ENCODE results near the gene DPM1. TPM values are rescaled to one million over a fixed set of nuclear protein-coding genes. Genes with fewer than 3 reads are reported as not detected.
"Not testable (repeated sequence)": the region's sequence is repeated elsewhere in the genome, so short reads cannot be mapped to it uniquely, and the experiment has no call there.

DPM1 gene
- total RNA-seq, 1 experiment from 2014 or later = 164 TPM

GRCh38 chr20:50991076-50991475 is 32.7 kb upstream of the DPM1 start:
- Histone ChIP-seq H3K27me3 (peaks cover 10% of the 10 kb centered on the region; the same call in 1 of the 2 replicates), H3K4me1 (no peaks in the 10 kb centered on the region), H3K27ac (no peak overlapping the region), H3K36me3 (no peaks in the 10 kb centered on the region), H3K4me3 (no peak overlapping the region), H3K9me3 (replicated peaks) (no peaks in the 10 kb centered on the region)
- DNase-seq = no peak

DNA sequence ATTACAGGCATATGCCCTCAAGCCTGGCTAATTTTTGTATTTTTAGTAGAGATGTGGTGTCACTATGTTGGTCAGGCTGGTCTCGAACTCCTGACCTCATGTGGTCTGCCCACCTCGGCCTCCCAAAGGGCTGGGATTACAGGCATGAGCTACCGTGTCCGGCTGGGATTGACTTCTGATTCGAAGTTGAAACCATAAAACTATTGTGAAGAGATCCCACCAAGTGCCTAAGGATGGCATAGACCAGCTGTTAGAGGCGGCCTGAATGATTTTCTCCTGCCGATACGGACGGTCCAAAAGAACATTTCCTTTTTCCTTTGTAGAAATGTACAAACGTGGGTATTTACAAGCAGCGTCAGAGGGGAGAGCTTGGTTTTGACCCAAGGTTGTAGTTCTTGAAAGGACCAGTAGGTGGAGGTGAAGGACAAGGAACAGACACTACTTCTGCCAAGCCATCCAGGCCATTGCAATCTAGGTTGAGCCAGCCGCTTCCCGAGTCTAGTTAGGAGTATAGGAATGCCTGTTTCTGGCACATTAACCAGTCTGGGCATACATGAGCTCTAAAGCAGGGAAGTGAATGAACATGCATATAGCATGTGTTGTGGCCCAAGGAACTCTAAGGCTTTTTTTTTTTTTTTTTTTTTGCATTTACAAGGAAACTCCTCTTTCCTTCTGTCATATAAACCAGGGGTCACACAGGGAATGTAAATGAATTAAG is 29.3 kb upstream of the DPM1 start:
- H3K27ac ChIP-seq = no peak overlapping the region
- H3K36me3 ChIP-seq = no peaks in the 10 kb centered on the region
- H3K27me3 ChIP-seq = peaks cover 10% of the 10 kb centered on the region; the same call in 1 of the 2 replicates
- peak; percentile 89 to 98 for DNase-seq
- H3K4me1 ChIP-seq = peaks cover 7% of the 10 kb centered on the region
- H3K9me3 ChIP-seq (replicated peaks) = no peaks in the 10 kb centered on the region
- H3K4me3 ChIP-seq = no peak overlapping the region

DNA sequence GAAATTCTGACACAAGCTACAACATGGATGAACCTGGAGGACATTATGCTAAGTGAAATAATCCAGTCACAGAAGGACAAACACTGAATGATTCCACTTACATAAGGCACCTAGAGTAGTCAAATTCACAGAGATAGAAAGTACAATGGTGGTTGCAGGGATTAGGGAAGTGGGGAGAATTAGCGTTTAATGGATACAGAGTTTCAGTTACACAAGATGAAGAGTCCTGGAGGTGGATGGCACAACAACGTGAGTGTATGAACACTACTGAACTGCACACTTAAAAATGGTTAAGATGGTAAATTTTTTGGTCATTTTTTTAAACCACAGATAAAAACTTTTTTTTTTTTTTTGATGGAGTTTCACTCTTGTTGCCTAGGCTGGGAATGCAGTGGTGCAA is 25.0 kb upstream of the DPM1 start:
- DNase-seq = peak in 1 of 2 experiments; percentile 27
- H3K9me3 ChIP-seq (replicated peaks) = no peaks in the 10 kb centered on the region
- peaks cover 39% of the 10 kb centered on the region for H3K4me1 ChIP-seq
- no peaks in the 10 kb centered on the region for H3K27me3 ChIP-seq
- H3K4me3 ChIP-seq = no peak overlapping the region
- H3K36me3 ChIP-seq = no peaks in the 10 kb centered on the region
- no peak overlapping the region for H3K27ac ChIP-seq

DNA sequence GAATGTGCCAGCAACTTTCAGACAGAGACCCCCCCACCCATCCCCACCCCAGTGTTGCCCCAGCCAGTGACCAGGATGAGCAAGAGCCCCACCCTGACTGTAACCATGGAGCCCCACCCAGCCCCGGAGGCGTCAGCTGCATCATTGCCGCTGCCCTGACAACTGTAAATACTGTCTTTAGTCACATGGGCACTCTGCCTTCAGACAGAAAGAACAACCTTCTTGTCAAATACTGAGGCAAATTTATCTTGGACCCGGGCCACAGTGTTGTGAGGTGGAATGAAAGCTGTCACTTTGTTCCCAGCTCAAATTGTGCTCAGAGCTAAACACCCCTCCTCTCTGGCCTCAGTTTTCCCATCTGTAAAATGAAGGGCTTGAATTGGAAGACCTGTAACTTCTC is 24.0 kb upstream of the DPM1 start:
- no peaks in the 10 kb centered on the region for H3K9me3 ChIP-seq (replicated peaks)
- H3K4me1 ChIP-seq = peaks cover 39% of the 10 kb centered on the region
- DNase-seq = peak; percentile 54 to 59
- H3K36me3 ChIP-seq = no peaks in the 10 kb centered on the region
- H3K4me3 ChIP-seq = no peak overlapping the region
- H3K27ac ChIP-seq = no peak overlapping the region
- no peaks in the 10 kb centered on the region for H3K27me3 ChIP-seq

DNA sequence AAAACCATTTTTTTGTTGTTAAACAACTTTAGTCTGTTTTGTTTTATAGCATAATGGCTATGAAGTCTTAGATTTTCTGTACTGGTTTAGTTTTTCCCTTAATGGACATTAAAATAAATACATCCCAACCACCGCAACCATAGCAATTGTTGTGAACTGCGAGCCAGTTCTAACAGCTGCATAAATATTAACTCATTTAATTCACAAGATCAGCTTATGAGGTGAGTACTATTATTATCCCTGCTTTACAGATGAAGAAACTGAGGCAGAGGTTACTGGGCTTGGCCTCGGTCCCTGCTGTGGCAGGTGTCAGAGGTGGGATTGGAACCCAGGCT is 23.3 kb upstream of the DPM1 start:
- Histone ChIP-seq H3K4me1 (peaks cover 39% of the 10 kb centered on the region), H3K9me3 (replicated peaks) (no peaks in the 10 kb centered on the region), H3K27ac (no peak overlapping the region), H3K4me3 (no peak overlapping the region), H3K27me3 (no peaks in the 10 kb centered on the region), H3K36me3 (no peaks in the 10 kb centered on the region)
- DNase-seq = no peak

GRCh38 chr20:50980851-50981713 is 22.8 kb upstream of the DPM1 start:
- no peaks in the 10 kb centered on the region for H3K36me3 ChIP-seq
- H3K27me3 ChIP-seq = no peaks in the 10 kb centered on the region
- peaks cover 39% of the 10 kb centered on the region for H3K4me1 ChIP-seq
- H3K4me3 ChIP-seq = peak overlapping the region; percentile 17
- peak overlapping the region; percentile 55 for H3K27ac ChIP-seq
- DNase-seq = peak; percentile 82 to 91
- no peaks in the 10 kb centered on the region for H3K9me3 ChIP-seq (replicated peaks)

DNA sequence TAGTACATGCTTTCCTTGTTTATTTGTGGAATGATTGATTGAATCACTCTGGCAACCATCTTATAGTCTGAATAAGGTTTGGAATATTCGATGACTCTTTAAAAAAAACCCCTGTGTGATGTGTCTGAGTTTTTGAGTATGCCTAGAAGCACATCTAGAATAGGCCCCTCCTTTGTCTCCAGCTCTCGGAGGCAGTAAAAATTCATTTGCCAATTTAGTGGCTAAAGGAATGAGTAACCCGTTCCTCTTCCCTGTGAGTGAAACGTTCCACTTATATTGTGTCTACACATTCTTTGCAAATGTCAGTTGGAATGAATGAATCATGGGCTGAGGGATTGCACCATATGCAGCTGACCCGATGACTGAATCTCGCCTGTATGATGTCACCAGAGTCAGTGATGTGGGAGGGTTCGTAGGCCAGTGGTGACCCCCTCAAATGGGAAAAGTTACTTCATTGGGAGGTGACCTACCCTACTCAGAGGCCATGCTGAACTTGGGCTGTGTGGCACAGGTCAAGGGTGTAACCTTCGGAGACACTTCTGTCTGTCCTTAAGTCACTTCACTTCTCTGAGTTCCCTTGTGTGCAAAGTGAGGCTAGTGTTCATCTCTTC is 21.8 kb upstream of the DPM1 start:
- H3K27ac ChIP-seq = peak overlapping the region; percentile 55
- no peaks in the 10 kb centered on the region for H3K27me3 ChIP-seq
- peaks cover 39% of the 10 kb centered on the region for H3K4me1 ChIP-seq
- H3K4me3 ChIP-seq = no peak overlapping the region
- no peaks in the 10 kb centered on the region for H3K9me3 ChIP-seq (replicated peaks)
- no peaks in the 10 kb centered on the region for H3K36me3 ChIP-seq
- DNase-seq = peak; percentile 80 to 81

- not testable (repeated sequence) for H3K36me3 ChIP-seq; H3K27ac ChIP-seq; H3K27me3 ChIP-seq; H3K4me3 ChIP-seq; DNase-seq; H3K9me3 ChIP-seq (replicated peaks)
- H3K4me1 ChIP-seq = peaks cover 39% of the 10 kb centered on the region
Observed at GRCh38 chr20:50978533-50978932, 20.2 kb upstream of the DPM1 start.

GRCh38 chr20:50977066-50978021 is 19.0 kb upstream of the DPM1 start:
- Histone ChIP-seq H3K27ac (no peak overlapping the region), H3K4me3 (peak overlapping the region; percentile 16; the same call in 1 of the 2 replicates), H3K4me1 (peaks cover 29% of the 10 kb centered on the region), H3K9me3 (replicated peaks) (peaks cover 5% of the 10 kb centered on the region; the same call in 1 of the 2 replicates), H3K27me3 (no peaks in the 10 kb centered on the region), H3K36me3 (no peaks in the 10 kb centered on the region)
- peak in 1 of 2 experiments; percentile 49 for DNase-seq

- Histone ChIP-seq H3K36me3 (no peaks in the 10 kb centered on the region), H3K4me3 (no peak overlapping the region), H3K27me3 (no peaks in the 10 kb centered on the region), H3K9me3 (replicated peaks) (peaks cover 5% of the 10 kb centered on the region; the same call in 1 of the 2 replicates), H3K27ac (no peak overlapping the region), H3K4me1 (peaks cover 16% of the 10 kb centered on the region)
- DNase-seq = no peak
Observed at GRCh38 chr20:50975701-50976330, 17.5 kb upstream of the DPM1 start.

DNA sequence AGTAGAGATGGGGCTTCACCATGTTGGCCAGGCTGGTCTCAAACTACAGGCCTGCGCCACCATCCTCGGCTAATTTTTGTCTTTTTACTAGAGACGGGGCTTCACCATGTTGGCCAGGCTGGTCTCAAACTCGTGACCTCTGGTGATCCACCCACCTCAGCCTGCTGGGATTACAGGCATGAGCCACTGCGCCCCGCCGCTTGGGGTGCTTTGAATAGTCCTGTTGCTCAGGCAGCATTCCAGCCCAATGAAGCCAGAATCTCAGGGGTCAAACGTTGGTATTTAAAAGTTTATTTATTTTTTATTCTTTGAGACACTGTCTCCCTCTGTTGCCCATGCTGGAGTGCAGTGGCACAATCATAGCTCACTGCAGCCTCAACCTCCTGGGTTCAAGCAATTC is 11.6 kb upstream of the DPM1 start:
- Histone ChIP-seq H3K36me3 (no peaks in the 10 kb centered on the region), H3K4me3 (no peak overlapping the region), H3K27ac (peak overlapping the region; percentile 76), H3K27me3 (no peaks in the 10 kb centered on the region), H3K9me3 (replicated peaks) (peaks cover 5% of the 10 kb centered on the region; the same call in 1 of the 2 replicates), H3K4me1 (peaks cover 34% of the 10 kb centered on the region)
- DNase-seq = no peak

DNA sequence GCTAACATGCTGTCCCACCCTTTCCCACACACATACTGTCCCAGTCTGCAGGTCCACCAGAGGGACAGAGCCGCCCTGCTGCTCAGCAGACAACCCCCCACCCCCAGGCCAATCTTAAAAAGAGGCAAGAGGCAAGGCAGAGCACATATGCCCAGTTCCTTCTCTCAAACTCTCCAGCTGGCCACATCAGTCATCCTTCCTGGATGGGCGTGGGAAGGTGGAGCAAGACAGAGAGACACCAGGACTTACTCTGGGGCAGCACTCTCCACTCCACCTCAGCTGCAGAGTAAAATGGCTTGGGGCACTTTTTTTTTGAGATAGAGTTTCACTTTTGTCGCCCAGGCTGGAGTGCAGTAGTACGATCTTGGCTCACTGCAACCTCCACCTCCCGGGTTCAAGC is 11.1 kb upstream of the DPM1 start:
- Histone ChIP-seq H3K36me3 (no peaks in the 10 kb centered on the region), H3K9me3 (replicated peaks) (peaks cover 1% of the 10 kb centered on the region; the same call in 1 of the 2 replicates), H3K27ac (peak overlapping the region; percentile 76), H3K4me1 (peaks cover 34% of the 10 kb centered on the region), H3K27me3 (no peaks in the 10 kb centered on the region), H3K4me3 (no peak overlapping the region)
- DNase-seq = peak; percentile 99 to 100

GRCh38 chr20:50968289-50968688 is 10.0 kb upstream of the DPM1 start:
- H3K4me1 ChIP-seq = peaks cover 34% of the 10 kb centered on the region
- peak; percentile 45 to 52 for DNase-seq
- H3K4me3 ChIP-seq = no peak overlapping the region
- H3K36me3 ChIP-seq = no peaks in the 10 kb centered on the region
- peak overlapping the region; percentile 76 for H3K27ac ChIP-seq
- H3K9me3 ChIP-seq (replicated peaks) = no peaks in the 10 kb centered on the region
- H3K27me3 ChIP-seq = no peaks in the 10 kb centered on the region

GRCh38 chr20:50967586-50967985 is 9.3 kb upstream of the DPM1 start:
- DNase-seq = peak; percentile 96 to 99
- Histone ChIP-seq H3K36me3 (no peaks in the 10 kb centered on the region), H3K9me3 (replicated peaks) (no peaks in the 10 kb centered on the region), H3K4me3 (peak overlapping the region; percentile 11; the same call in 1 of the 2 replicates), H3K4me1 (peaks cover 34% of the 10 kb centered on the region), H3K27me3 (no peaks in the 10 kb centered on the region), H3K27ac (peak overlapping the region; percentile 76)
